Measurements from ENCODE around the gene PFN4.

Gene PFN4

DNA sequence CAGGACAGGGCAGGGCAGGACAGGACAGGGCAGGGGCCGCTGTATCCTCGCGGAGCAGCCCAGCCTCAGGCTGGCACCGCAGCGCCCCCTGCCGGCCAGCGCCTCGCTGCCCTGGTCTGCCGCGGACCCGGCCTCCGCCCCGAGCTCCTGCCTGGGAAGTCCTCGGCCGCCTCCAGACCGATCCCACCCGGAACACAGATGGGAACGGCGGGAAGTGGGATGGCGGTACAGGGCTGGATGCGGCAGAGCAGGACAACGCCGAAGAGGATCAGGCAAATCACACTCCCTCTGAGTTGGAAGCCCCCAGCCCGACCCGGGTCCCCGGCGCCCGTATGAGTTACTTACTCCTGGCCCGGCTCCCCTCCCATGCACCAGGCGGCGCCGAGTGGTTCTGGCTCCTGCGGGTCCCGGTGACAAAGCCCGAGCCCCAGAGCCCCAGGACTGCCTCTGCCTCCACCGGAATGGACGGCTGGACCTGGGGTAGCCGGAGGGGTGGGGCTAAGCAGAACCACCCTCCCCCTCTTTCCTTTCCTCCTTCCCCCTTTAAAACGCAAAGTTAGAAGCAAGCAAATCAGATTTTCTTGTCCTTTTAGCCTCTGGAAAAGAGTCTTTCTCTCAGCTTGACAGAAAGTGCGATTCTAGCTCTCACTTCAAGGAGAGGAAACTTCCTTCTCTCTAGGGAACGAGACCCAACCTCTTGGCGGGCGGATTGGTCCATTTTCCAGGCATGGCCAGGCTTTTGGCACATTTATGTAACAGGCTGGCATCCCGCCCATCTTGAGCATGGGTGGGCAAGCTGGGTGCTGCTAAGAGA, 38.5 kb downstream of the PFN4 start, which contains the start of gene TP53I3:
TP53I3 (minus strand) TSS at position 449 of the 814 bp plus-strand sequence. CDS start 508 bp downstream, outside the sequence.
- DNase-seq, result peak; percentile 90
- in situ Hi-C loops (cut with HindIII; ENCODE audit: low pct_ligation_motif_present, low pct_unique_long_range_greater_than_20kb, low sequenced_read_pairs), result no loop called here

- in situ Hi-C loops (cut with HindIII; ENCODE audit: low pct_ligation_motif_present, low pct_unique_long_range_greater_than_20kb, low sequenced_read_pairs), result no loop called here
- DNase-seq, result peak; percentile 94
These were observed 39.4 kb downstream of the PFN4 start for GRCh38 chr2:24083567-24084385.

- DNase-seq, result no peak
- in situ Hi-C loops (cut with HindIII; ENCODE audit: low pct_ligation_motif_present, low pct_unique_long_range_greater_than_20kb, low sequenced_read_pairs), result no loop called here
These were observed 40.2 kb downstream of the PFN4 start for GRCh38 chr2:24082787-24083566.

DNA sequence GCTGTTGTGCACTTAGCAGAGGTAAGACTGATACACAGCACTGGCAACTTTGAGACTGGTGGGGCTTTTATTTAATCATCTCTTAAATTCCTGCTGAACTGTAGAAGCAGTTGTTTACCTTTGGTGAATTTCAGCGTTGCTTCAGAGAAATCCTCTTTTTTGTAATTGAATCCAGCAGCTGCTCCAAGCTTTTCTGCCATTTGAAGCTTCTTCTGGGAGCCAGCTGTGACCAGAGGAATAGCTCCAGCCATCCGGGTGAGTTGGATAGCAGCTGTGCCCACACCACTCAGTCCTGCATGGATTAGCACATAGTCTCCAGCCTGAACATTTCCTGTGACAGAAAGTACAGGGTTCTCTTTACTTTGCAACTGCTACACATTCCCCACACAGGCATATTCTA, 42.4 kb downstream of the PFN4 start:
- DNase-seq, result no peak
- in situ Hi-C loops (cut with HindIII; ENCODE audit: low pct_ligation_motif_present, low pct_unique_long_range_greater_than_20kb, low sequenced_read_pairs), result no loop called here

DNA sequence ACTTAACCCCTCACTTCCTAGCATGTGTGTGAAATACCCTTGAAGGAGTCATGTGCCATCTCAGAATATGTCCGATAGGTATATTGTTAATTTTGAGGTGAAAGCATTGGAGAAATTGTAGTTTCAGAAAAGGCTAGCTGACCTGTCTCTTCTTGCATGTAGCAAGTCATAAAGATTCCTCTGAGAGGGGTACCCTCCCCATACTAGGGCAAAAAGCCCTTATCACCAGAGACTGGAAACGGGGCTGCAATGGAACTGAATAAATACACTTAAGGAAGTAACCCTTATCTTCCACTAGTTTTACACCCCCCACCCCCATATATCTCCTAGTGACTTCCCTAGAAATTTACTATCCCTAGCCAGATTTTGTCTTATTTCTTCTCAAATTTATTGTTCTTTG, 45.3 kb downstream of the PFN4 start:
- DNase-seq, result no peak
- in situ Hi-C loops (cut with HindIII; ENCODE audit: low pct_ligation_motif_present, low pct_unique_long_range_greater_than_20kb, low sequenced_read_pairs), result no loop called here

- DNase-seq, result no peak
- in situ Hi-C loops (cut with HindIII; ENCODE audit: low pct_ligation_motif_present, low pct_unique_long_range_greater_than_20kb, low sequenced_read_pairs), result no loop called here
These were observed 45.6 kb downstream of the PFN4 start for GRCh38 chr2:24077535-24077877.

- DNase-seq, result no peak
- in situ Hi-C loops (cut with HindIII; ENCODE audit: low pct_ligation_motif_present, low pct_unique_long_range_greater_than_20kb, low sequenced_read_pairs), result no loop called here
These were observed 46.1 kb downstream of the PFN4 start for GRCh38 chr2:24076849-24077534.

DNA sequence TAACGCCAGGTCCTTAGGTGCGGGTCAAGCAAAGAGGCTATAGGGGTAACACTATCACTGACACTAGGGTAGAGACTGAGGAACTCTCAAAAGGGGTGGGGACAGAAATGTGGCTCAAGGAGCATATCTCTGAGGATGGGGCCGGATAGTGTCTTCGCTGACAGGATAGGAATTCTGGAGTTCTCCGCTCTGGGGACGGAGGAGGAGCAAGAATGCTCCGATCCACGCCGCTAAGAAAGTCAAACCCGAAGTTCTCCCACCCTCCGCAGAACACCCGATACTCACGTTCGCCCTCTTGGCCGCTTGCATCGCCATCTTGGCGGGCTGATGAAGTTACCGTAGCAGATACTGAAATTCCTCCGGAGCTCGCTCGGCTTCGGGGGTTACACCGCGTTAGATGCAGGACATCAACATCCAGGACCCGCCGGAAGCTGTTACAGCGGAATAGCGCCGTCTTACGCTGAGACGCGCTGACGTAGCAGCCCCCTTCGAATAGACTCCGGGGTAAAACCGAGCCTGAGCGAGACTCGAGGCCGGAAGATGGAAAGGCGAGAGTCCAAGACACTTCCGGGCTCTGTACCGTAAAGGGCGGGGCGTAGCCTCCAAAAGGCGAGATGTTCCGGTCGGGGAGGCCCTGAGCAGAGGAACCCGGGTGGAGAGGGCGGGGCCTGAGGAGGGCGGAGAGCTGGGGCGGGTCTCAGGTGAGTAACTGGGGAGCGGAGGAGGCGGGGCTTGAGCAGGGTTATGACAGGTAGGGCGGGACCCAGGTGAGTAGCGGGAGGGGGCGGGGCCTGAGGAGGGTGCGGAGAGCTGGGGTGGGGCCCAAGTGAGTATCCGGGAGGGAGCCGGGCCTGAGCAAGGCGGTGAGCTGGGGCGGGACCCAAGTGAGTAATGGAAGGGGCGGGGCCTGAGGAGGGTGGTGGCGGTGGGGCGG, 47.0 kb downstream of the PFN4 start, which contains the start of gene SF3B6:
SF3B6 (minus strand) TSS at position 412 of the 934 bp plus-strand sequence; CDS start at position 315, 97 bp downstream.
- in situ Hi-C loops (cut with HindIII; ENCODE audit: low pct_ligation_motif_present, low pct_unique_long_range_greater_than_20kb, low sequenced_read_pairs), result no loop called here

GRCh38 chr2:24075259-24075658, 47.9 kb downstream of the PFN4 start:
- in situ Hi-C loops (cut with HindIII; ENCODE audit: low pct_ligation_motif_present, low pct_unique_long_range_greater_than_20kb, low sequenced_read_pairs), result no loop called here
- DNase-seq, result no peak

More for the DNA sequence above, 47.0 kb downstream of the PFN4 start, which contains the start of gene SF3B6:
- DNase-seq, result peak; percentile 100

DNA sequence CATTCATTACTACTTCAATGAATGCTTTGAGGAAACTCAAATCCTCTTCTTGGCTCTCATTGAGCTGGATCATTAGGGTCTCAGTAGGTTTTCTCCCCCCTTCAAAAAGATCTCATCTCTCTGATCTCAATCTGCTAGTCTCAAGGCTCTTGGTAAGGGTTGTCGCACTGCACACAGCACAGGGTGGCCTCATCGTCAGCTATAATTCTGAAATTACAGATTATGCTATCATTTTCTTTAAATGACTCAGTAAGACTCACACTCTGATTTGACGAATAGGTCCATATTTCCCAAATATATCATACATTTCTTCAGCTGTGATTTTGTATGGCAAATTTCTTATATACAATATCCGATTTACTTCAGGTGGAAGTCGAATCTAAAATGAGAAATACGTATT, 49.3 kb downstream of the PFN4 start:
- in situ Hi-C loops (cut with HindIII; ENCODE audit: low pct_ligation_motif_present, low pct_unique_long_range_greater_than_20kb, low sequenced_read_pairs), result no loop called here
- no peak for DNase-seq

DNA sequence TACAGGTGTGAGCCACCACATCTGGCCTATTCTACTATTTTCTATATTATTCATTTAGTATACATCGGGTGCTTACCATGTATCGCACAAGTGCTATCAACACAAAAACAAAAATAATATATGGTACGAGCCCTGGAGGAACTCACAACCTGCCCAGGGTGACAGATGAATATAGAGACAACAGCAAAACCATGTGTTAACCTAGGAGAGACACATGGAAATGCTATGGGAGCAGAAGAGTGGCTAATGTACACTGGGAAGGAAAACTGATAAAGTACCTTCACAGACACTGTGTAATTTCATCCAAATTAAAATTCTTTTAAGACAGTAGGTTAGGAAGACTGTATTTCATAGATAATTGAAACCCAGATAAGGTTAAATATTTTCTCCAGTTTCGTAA, 50.9 kb downstream of the PFN4 start:
- in situ Hi-C loops (cut with HindIII; ENCODE audit: low pct_ligation_motif_present, low pct_unique_long_range_greater_than_20kb, low sequenced_read_pairs), result no loop called here
- no peak for DNase-seq

DNA sequence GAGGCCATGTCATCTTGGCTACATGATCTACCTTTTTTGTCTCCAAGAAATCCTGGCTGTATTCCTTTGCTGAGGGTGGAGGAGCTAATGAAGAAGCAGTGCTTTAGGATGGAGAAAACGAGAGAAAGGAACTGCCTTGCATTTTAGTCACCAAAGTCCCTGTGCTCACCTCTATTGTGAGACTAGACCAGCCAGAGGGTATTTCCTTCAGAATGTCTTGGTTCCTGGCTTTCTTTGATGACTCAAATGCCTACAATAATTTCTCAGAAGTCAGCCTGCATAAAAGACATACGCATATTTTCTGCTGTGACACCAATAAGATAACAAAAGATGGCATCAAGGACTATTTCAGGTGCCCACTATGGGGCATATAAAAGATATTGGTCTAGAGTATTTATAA, 57.8 kb downstream of the PFN4 start:
- in situ Hi-C loops (cut with HindIII; ENCODE audit: low pct_ligation_motif_present, low pct_unique_long_range_greater_than_20kb, low sequenced_read_pairs), result no loop called here

More for the DNA sequence above, 57.8 kb downstream of the PFN4 start:
- DNase-seq, result no peak

All from ACHN (cell line).